ENCODE measurements around the gene MAP4K2.

GRCh38 chr11:64791781-64792291, 11.2 kb downstream of the MAP4K2 start:
- TF ChIP-seq POLR2A (IDR thresholded peaks at IDR 0.05) (no peak), CTCF (IDR thresholded peaks at IDR 0.05) (no peak)
